Thoracic aorta (tissue), 2 donors: Measurements from ENCODE around the gene PRDM16. TPM values are rescaled to one million over a fixed set of nuclear protein-coding genes. Genes with fewer than 3 reads are reported as not detected.

Source experiments
- ATAC-seq: fragments of 150-250 bp; one replicate; pipeline ENCODE4 v1.8.0; 2017; ENCODE audit warnings: low read depth; ENCODE audit not compliant: insufficient number of reproducible peaks, low FRiP score
- DNase-seq: peaks from one replicate; pipeline ENCODE4 v3.0.0-alpha.2; 2020; ENCODE audit warnings: low spot score
- H3K27ac ChIP-seq, 2 donors: fragments of 200-600 bp; sonication (generic); 1 replicate in 1 of 2; 2 replicates in 1 of 2; pipeline ENCODE4 v1.5.1; 2016; ENCODE audit warnings: mild to moderate bottlenecking in 2 of 2, moderate library complexity in 2 of 2
- H3K27me3 ChIP-seq: fragments of 200-600 bp; sonication (generic); replicated peaks from 2 replicates; pipeline ENCODE4 v1.6.0; 2016; ENCODE audit warnings: mild to moderate bottlenecking; ENCODE audit not compliant: insufficient read depth
- H3K36me3 ChIP-seq: fragments of 200-600 bp; sonication (generic); one replicate; pipeline ENCODE4 v1.5.1; 2016
- H3K4me1 ChIP-seq, 2 donors: fragments of 200-600 bp; sonication (generic); 1 replicate in 1 of 2; 2 replicates in 1 of 2; pipeline versions ENCODE4 v1.5.1 to v1.6.0; 2016; ENCODE audit warnings: low read depth in 2 of 2, mild to moderate bottlenecking in 1 of 2; ENCODE audit not compliant: control insufficient read depth in 1 of 2
- H3K4me3 ChIP-seq: fragments of 200-600 bp; sonication (generic); 2 replicates; pipeline ENCODE4 v1.5.1; 2016; ENCODE audit warnings: mild to moderate bottlenecking
- H3K9me3 ChIP-seq: fragments of 200-600 bp; sonication (generic); 2 replicates; pipeline ENCODE4 v1.5.1; 2016
- CTCF ChIP-seq: fragments of 200-600 bp; sonication (generic); IDR thresholded peaks from one replicate; pipeline ENCODE4 v1.5.1; 2019; ENCODE audit warnings: antibody characterized with exemption
- total RNA-seq, 2 donors: library from RNA; depleted of rRNA; stranded (reverse); fragments of >200 nt; gene quantifications; one replicate each; pipeline versions ENCODE4 v1.1.0 to v1.2.3, GENCODE V29; 2016

PRDM16 gene
- total RNA-seq, 2 donors from 2014 or later = 68.9 to 85.4 TPM

- DNase-seq (no peak), ATAC-seq (no peak)
- Histone ChIP-seq H3K4me1 (peaks cover 11 to 51% of the 10 kb centered on the region in 2 donors), H3K9me3 (no peaks in the 10 kb centered on the region), H3K27me3 (no peaks in the 10 kb centered on the region), H3K36me3 (peaks cover 8% of the 10 kb centered on the region), H3K4me3 (peak overlapping the region; percentile 91), H3K27ac (peak overlapping the region; percentile 58 to 94)
- no peak for TF ChIP-seq CTCF
Observed at GRCh38 chr1:3063379-3064295, 5.4 kb upstream of the PRDM16 start.

GRCh38 chr1:3064296-3064850 is 4.6 kb upstream of the PRDM16 start:
- DNase-seq = no peak

GRCh38 chr1:3064901-3065300 is 4.1 kb upstream of the PRDM16 start:
- peaks cover 11 to 51% of the 10 kb centered on the region in 2 donors for H3K4me1 ChIP-seq
- H3K27ac ChIP-seq = peak overlapping the region; percentile 58 to 94
- H3K9me3 ChIP-seq = no peaks in the 10 kb centered on the region
- ATAC-seq = no peak
- H3K4me3 ChIP-seq = peak overlapping the region; percentile 91
- DNase-seq = no peak
- H3K27me3 ChIP-seq = no peaks in the 10 kb centered on the region
- H3K36me3 ChIP-seq = no peaks in the 10 kb centered on the region
- TF ChIP-seq CTCF = no peak

More at GRCh38 chr1:3064296-3064850, 4.6 kb upstream of the PRDM16 start:
- Histone ChIP-seq H3K9me3 (no peaks in the 10 kb centered on the region), H3K27me3 (no peaks in the 10 kb centered on the region), H3K4me1 (peaks cover 11 to 51% of the 10 kb centered on the region in 2 donors), H3K36me3 (peaks cover 2% of the 10 kb centered on the region), H3K4me3 (peak overlapping the region; percentile 91), H3K27ac (peak overlapping the region; percentile 58 to 94)
- no peak for ATAC-seq
- TF ChIP-seq CTCF = no peak

- Histone ChIP-seq H3K4me1 (peaks cover 11 to 51% of the 10 kb centered on the region in 2 donors), H3K27ac (peak overlapping the region in 1 of 2 donors; percentile 94), H3K36me3 (no peaks in the 10 kb centered on the region), H3K27me3 (no peaks in the 10 kb centered on the region), H3K9me3 (no peaks in the 10 kb centered on the region), H3K4me3 (peak overlapping the region; percentile 91)
- ATAC-seq = no peak
- TF ChIP-seq CTCF = no peak
- DNase-seq = no peak
Observed at GRCh38 chr1:3065396-3065795, 3.6 kb upstream of the PRDM16 start.

- Histone ChIP-seq H3K9me3 (no peaks in the 10 kb centered on the region), H3K27me3 (no peaks in the 10 kb centered on the region), H3K36me3 (no peaks in the 10 kb centered on the region), H3K4me3 (peak overlapping the region; percentile 91), H3K4me1 (peaks cover 11 to 51% of the 10 kb centered on the region in 2 donors), H3K27ac (peak overlapping the region in 1 of 2 donors; percentile 94)
- ATAC-seq (no peak), DNase-seq (no peak)
- no peak for TF ChIP-seq CTCF
Observed at GRCh38 chr1:3065797-3066196, 3.2 kb upstream of the PRDM16 start.
